ENCODE measurements around the gene ZNF324. TPM values are rescaled to one million over a fixed set of nuclear protein-coding genes. Genes with fewer than 3 reads are reported as not detected.
A peak's percentile ranks its signal among the peaks of the same experiment; 100 is the strongest.

ZNF324 gene
- total and polyA plus RNA-seq, 9 of the 15 experiments (the other 6 are each of a cell fraction or from before 2014, with no cell fraction given), result 0.92 to 16.4 (median 5.3) TPM

DNA sequence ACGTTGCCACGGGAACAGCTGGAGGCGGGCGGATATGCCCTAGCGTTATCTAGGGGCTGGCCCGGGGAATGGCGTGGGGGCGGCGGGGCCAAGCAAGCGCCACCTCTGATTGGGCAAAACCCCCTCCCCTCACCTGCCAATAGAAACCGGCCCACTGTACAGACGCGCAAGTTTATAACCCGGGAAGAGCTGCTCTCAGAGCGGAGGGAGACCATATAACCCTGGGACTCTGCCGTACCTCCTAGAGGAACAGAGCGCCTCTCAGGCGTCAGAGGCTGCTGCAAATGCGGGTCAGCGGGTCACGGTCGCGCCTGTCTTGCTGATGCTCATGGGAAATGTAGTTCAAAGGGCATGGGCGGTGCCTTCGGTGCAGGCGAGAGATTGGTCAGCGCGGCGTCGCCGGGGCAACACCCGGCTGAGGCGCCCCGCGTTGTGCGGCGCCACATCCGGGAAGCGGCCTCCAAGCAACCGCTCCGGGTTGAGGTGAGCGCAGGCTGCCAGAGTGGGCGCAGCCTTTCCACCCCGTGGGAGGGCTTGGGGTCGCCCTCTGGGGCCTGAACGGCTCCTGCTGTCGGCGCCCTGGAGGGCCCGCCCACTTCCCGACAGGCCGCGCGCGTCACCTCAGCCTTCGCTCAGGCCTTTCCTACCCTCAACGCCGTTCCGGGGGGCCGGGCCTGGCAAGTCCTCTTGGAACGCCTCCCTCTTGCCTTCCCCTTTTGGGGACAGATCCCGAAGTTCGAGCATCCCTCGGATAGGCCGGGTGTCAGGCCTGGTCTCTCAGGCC is 9.0 kb downstream of the ZNF324 start, which contains the start of gene ZNF446 (continued):
- TF ChIP-seq MEIS2 (IDR thresholded peaks at IDR 0.05; ENCODE audit: partially characterized antibody) (peak; percentile 45), NFYB (IDR thresholded peaks at IDR 0.05; ENCODE audit: extremely low read depth, insufficient read length) (peak; percentile 31), CBX1 (IDR thresholded peaks at IDR 0.05; ENCODE audit: low read depth) (peak; percentile 25; the same call in 1 of the 2 replicates), ETV1 (tag; conservative IDR thresholded peaks at IDR 0.05; ENCODE audit: low read depth) (peak; percentile 67), FIP1L1 (IDR thresholded peaks at IDR 0.05; ENCODE audit: low read depth, low read length, poor library complexity, severe bottlenecking) (peak; percentile 97), SOX6 (IDR thresholded peaks at IDR 0.05) (peak; percentile 19; the same call in 1 of the 2 replicates), HMGN3 (IDR thresholded peaks at IDR 0.05; ENCODE audit: borderline replicate concordance, extremely low read depth, insufficient read length, low read depth, low read length) (peak; percentile 99), FUS (optimal IDR thresholded peaks at IDR 0.05; ENCODE audit: low read depth, low read length) (peak; percentile 85), PRMT5 (CRISPR knock-in tag; IDR thresholded peaks at IDR 0.05) (no peak), RB1 (IDR thresholded peaks at IDR 0.05; ENCODE audit: low read depth) (peak; percentile 28), ZC3H4 (CRISPR knock-in tag; IDR thresholded peaks at IDR 0.05; ENCODE audit: borderline replicate concordance) (no peak), GABPA (tag; conservative IDR thresholded peaks at IDR 0.05; ENCODE audit: low read depth) (peak; percentile 92), TEAD1 (CRISPR knock-in tag; IDR thresholded peaks at IDR 0.05) (peak in 1 of 2 experiments; percentile 66; a peak in 1 of 4 replicates), ZNF197 (CRISPR knock-in tag; IDR thresholded peaks at IDR 0.05; ENCODE audit: low read depth) (no peak), MAZ (CRISPR knock-in tag; conservative IDR thresholded peaks at IDR 0.05 in 1 of 2, IDR thresholded peaks at IDR 0.05 in 1 of 2) (peak; percentile 74 to 82; a peak in 3 of 4 replicates)
- TF ChIP-seq, protein P1, sequence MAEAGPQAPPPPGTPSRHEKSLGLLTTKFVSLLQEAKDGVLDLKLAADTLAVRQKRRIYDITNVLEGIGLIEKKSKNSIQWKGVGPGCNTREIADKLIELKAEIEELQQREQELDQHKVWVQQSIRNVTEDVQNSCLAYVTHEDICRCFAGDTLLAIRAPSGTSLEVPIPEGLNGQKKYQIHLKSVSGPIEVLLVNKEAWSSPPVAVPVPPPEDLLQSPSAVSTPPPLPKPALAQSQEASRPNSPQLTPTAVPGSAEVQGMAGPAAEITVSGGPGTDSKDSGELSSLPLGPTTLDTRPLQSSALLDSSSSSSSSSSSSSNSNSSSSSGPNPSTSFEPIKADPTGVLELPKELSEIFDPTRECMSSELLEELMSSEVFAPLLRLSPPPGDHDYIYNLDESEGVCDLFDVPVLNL (CRISPR knock-in tag; IDR thresholded peaks at IDR 0.05; ENCODE audit: low read depth), result no peak
- TF ChIP-seq, protein P2, sequence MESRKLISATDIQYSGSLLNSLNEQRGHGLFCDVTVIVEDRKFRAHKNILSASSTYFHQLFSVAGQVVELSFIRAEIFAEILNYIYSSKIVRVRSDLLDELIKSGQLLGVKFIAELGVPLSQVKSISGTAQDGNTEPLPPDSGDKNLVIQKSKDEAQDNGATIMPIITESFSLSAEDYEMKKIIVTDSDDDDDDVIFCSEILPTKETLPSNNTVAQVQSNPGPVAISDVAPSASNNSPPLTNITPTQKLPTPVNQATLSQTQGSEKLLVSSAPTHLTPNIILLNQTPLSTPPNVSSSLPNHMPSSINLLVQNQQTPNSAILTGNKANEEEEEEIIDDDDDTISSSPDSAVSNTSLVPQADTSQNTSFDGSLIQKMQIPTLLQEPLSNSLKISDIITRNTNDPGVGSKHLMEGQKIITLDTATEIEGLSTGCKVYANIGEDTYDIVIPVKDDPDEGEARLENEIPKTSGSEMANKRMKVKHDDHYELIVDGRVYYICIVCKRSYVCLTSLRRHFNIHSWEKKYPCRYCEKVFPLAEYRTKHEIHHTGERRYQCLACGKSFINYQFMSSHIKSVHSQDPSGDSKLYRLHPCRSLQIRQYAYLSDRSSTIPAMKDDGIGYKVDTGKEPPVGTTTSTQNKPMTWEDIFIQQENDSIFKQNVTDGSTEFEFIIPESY (CRISPR knock-in tag; IDR thresholded peaks at IDR 0.05), result peak; percentile 57; the same call in 1 of the 2 replicates
- TF ChIP-seq, protein P3, sequence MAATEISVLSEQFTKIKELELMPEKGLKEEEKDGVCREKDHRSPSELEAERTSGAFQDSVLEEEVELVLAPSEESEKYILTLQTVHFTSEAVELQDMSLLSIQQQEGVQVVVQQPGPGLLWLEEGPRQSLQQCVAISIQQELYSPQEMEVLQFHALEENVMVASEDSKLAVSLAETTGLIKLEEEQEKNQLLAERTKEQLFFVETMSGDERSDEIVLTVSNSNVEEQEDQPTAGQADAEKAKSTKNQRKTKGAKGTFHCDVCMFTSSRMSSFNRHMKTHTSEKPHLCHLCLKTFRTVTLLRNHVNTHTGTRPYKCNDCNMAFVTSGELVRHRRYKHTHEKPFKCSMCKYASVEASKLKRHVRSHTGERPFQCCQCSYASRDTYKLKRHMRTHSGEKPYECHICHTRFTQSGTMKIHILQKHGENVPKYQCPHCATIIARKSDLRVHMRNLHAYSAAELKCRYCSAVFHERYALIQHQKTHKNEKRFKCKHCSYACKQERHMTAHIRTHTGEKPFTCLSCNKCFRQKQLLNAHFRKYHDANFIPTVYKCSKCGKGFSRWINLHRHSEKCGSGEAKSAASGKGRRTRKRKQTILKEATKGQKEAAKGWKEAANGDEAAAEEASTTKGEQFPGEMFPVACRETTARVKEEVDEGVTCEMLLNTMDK (IDR thresholded peaks at IDR 0.05; ENCODE audit: borderline replicate concordance, insufficient read depth, low read depth, low read length, poor library complexity, severe bottlenecking), result peak; percentile 17
- TF ChIP-seq, protein P4, sequence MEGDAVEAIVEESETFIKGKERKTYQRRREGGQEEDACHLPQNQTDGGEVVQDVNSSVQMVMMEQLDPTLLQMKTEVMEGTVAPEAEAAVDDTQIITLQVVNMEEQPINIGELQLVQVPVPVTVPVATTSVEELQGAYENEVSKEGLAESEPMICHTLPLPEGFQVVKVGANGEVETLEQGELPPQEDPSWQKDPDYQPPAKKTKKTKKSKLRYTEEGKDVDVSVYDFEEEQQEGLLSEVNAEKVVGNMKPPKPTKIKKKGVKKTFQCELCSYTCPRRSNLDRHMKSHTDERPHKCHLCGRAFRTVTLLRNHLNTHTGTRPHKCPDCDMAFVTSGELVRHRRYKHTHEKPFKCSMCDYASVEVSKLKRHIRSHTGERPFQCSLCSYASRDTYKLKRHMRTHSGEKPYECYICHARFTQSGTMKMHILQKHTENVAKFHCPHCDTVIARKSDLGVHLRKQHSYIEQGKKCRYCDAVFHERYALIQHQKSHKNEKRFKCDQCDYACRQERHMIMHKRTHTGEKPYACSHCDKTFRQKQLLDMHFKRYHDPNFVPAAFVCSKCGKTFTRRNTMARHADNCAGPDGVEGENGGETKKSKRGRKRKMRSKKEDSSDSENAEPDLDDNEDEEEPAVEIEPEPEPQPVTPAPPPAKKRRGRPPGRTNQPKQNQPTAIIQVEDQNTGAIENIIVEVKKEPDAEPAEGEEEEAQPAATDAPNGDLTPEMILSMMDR (IDR thresholded peaks at IDR 0.05 in 2 of 3, conservative IDR thresholded peaks at IDR 0.05 in 1 of 3; ENCODE audit: insufficient read depth in 2 of 3, low read depth in 1 of 3, low read length in 3 of 3), result peak in 2 of 3 experiments; percentile 21 to 33; a peak in 1 of 6 replicates

Data from K562 (cell line).